Activated CD8-positive, alpha-beta memory T cell treated with anti-CD3 and anti-CD28 coated beads for 4 hours (primary cell): ENCODE data around the gene SELENOH.
"Not testable (repeated sequence)": the region's sequence is repeated elsewhere in the genome, so short reads cannot be mapped to it uniquely, and the experiment has no call there.

Experiments
- DNase-seq, 2 donors: peaks; one replicate each; pipeline ENCODE4 v3.0.0-alpha.2; 2020; ENCODE audit warnings: low read depth in 2 of 2

Gene SELENOH

GRCh38 chr11:57741132-57742086 is at the start of gene SELENOH:
SELENOH (plus strand) TSS chr11:57741491; CDS start chr11:57741596, 105 bp downstream.
- DNase-seq, result peak; percentile 84 to 88

- DNase-seq, result no peak
Measured at GRCh38 chr11:57698843-57699365, 42.4 kb upstream of the SELENOH start.

- no peak for DNase-seq
Measured at GRCh38 chr11:57699813-57700212, 41.5 kb upstream of the SELENOH start.

GRCh38 chr11:57700425-57700824 is 40.9 kb upstream of the SELENOH start:
- no peak for DNase-seq

- no peak for DNase-seq
Measured at GRCh38 chr11:57703341-57703740, 38.0 kb upstream of the SELENOH start.

GRCh38 chr11:57704932-57705331 is 36.4 kb upstream of the SELENOH start:
- no peak for DNase-seq

- DNase-seq, result not testable (repeated sequence)
Measured at GRCh38 chr11:57705432-57705831, 35.9 kb upstream of the SELENOH start.

GRCh38 chr11:57709802-57710367 is 31.4 kb upstream of the SELENOH start:
- no peak for DNase-seq

GRCh38 chr11:57711414-57712255 is 29.7 kb upstream of the SELENOH start, which contains the start of gene MED19:
MED19 (minus strand) TSS chr11:57712215; CDS start chr11:57712179, 36 bp downstream.
- DNase-seq, result peak; percentile 55 to 62

GRCh38 chr11:57712256-57713150 is 28.8 kb upstream of the SELENOH start, which contains the start of gene TMX2:
TMX2 (plus strand) TSS chr11:57712593; CDS start chr11:57712619, 26 bp downstream.
- DNase-seq, result peak; percentile 79 to 83

GRCh38 chr11:57713835-57714234 is 27.5 kb upstream of the SELENOH start:
- no peak for DNase-seq

- not testable (repeated sequence) for DNase-seq
Measured at GRCh38 chr11:57716726-57717125, 24.6 kb upstream of the SELENOH start.

- DNase-seq, result no peak
Measured at GRCh38 chr11:57727185-57727584, 14.1 kb upstream of the SELENOH start.

- DNase-seq, result no peak
Measured at GRCh38 chr11:57728829-57729228, 12.5 kb upstream of the SELENOH start.

- DNase-seq, result no peak
Measured at GRCh38 chr11:57729479-57729878, 11.8 kb upstream of the SELENOH start.

GRCh38 chr11:57732661-57733060 is 8.6 kb upstream of the SELENOH start:
- DNase-seq, result no peak

GRCh38 chr11:57735619-57736298 is 5.5 kb upstream of the SELENOH start:
- no peak for DNase-seq

GRCh38 chr11:57742087-57742452 is 779 bp downstream of the SELENOH start:
- DNase-seq, result no peak

GRCh38 chr11:57744357-57744756 is 3.1 kb downstream of the SELENOH start:
- DNase-seq, result no peak

- DNase-seq, result no peak
Measured at GRCh38 chr11:57745206-57745605, 3.9 kb downstream of the SELENOH start.
